GM19452 (cell line): ENCODE data around the gene MAGEC1.
"Not testable (repeated sequence)": the region's sequence is repeated elsewhere in the genome, so short reads cannot be mapped to it uniquely, and the experiment has no call there.

Experiments
- ATAC-seq: cut with Tn5 transposase; IDR thresholded peaks from one replicate; pipeline ENCODE4 v1.9.1; 2021; ENCODE audit not compliant: unreplicated experiment

MAGEC1 gene, protein sequence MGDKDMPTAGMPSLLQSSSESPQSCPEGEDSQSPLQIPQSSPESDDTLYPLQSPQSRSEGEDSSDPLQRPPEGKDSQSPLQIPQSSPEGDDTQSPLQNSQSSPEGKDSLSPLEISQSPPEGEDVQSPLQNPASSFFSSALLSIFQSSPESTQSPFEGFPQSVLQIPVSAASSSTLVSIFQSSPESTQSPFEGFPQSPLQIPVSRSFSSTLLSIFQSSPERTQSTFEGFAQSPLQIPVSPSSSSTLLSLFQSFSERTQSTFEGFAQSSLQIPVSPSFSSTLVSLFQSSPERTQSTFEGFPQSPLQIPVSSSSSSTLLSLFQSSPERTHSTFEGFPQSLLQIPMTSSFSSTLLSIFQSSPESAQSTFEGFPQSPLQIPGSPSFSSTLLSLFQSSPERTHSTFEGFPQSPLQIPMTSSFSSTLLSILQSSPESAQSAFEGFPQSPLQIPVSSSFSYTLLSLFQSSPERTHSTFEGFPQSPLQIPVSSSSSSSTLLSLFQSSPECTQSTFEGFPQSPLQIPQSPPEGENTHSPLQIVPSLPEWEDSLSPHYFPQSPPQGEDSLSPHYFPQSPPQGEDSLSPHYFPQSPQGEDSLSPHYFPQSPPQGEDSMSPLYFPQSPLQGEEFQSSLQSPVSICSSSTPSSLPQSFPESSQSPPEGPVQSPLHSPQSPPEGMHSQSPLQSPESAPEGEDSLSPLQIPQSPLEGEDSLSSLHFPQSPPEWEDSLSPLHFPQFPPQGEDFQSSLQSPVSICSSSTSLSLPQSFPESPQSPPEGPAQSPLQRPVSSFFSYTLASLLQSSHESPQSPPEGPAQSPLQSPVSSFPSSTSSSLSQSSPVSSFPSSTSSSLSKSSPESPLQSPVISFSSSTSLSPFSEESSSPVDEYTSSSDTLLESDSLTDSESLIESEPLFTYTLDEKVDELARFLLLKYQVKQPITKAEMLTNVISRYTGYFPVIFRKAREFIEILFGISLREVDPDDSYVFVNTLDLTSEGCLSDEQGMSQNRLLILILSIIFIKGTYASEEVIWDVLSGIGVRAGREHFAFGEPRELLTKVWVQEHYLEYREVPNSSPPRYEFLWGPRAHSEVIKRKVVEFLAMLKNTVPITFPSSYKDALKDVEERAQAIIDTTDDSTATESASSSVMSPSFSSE

DNA sequence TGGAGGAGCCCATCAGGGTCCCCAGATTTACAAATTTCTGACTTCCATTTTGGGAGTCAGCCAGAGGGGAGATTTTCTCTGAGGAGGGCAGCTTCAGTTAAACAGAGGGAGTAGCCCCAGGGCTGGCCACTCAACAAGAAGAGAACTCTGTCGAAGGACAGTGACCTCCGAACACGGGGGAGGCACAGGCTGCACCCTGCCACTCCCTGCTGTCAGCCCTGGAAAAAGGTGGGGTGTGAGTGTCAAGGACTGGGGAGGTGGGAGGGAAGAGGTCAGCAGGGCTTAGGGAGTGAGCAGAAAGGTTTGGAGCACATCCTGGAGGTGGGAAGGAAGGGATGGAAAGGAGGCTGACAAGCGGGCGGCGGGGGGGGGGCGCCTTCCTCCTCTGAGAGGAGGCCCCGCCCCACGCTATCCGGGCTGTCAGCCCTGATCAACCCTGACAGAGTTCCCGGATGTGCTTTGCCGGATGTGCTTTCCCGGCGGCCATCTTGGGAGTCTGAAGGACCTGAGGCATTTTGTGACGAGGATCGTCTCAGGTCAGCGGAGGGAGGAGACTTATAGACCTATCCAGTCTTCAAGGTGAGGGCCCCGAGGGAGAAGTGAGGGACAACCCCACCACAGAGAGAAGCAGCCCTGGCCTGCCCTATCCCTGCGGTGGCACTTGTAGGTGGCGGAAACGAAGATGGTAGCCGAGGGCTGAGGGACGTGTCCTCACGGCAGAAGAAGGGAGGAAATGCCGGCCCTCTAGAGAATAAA is at the start of gene MAGEC1:
Gene MAGEC1, plus strand, starts transcription at position 495 of the 756 bp plus-strand sequence. CDS start 1,179 bp downstream, outside the sequence.
- ATAC-seq, result no peak

DNA sequence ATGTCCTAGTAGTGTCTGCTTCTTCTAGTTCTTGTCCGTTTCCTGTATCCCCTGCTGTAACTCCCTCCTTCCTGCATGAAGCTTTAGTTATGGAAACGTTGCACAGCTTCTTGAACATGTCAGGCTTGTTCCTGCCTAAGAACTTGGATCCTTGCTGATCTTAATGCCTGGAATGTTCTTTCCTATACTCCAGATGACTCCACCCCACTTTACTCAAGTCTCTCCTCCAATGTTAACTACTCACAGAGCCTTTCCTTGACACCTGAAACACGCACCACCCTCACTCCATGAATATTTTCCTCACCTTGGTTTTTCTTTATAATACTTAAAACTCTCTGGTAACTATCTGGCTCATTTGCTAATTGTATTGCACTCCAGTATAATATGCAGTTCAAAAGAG is 46.2 kb upstream of the MAGEC1 start:
- no peak for ATAC-seq

DNA sequence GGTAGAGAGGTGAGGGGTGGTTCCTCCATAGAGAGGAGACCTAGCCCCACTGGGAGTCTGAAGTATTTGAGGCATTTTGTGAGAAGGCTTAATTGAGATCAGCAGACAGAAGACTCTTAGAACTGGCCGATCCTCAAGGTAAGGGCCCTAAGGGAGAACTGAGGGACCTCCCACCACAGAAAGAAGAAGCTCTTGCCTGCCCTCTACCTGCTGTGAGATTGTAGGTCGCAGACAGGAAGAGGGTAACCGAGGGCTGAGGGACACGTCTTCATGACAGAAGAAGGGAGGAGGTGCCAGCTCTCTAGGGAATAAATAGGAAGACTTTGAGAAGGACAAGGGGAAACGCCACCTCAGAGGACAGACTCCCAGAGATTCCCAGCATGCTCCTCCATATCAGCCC is 24.1 kb upstream of the MAGEC1 start:
- no peak for ATAC-seq

DNA sequence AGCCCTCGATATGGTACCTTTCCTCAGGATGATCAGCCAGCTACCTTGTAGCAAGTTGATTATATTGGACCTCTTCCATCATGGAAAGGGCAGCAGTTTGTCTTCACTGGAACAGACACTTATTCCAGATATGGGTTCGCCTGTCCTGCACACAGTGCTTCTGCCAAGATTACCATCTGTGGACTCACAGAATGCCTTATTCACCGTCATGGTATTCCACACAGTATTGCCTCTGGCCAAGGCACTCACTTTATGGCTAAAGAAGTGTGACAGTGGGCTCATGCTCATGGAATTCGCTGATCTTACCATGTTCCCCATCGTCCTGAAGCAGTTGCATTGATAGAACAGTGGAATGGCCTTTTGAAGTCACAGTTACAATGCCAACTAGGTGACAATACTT is 14.9 kb upstream of the MAGEC1 start:
- ATAC-seq, result not testable (repeated sequence)

DNA sequence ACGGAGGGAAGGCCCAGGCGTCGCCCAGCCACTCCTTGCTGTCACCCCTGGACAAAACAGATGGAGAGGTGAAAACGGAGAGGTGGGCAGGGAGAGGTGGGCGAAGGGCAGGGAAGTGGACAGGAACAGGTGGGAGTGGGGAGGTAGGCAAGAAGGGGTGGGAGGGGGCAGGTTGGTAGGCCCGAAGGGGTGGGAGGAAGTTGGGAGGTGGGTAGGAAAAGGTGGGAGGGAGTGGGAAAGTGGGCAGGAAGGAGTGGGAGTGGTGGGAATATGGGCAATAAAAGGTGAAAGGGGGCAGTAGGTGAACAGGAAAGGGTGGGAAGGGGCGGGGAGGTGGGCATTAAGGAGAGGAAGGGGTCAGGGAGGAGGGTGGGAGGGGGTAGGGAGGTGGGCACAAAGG is 9.0 kb upstream of the MAGEC1 start:
- ATAC-seq, result no peak

DNA sequence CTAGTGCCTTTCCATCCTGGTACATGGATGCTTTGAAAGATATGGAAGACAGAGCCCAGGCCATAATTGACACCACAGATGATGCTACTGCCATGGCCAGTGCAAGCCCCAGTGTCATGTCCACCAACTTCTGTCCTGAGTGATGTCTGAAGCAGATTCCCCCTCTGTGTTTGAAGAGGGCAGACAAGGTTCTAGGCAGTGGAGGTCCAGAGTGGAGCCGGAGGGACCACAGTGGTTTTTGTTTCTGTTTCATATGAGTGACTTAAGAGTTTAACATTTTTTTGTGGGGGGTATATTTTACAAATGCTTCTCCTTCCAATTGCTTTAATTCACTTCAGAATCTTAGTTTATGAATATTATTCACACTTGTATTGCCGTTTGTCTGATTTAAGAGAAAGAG is 6.0 kb upstream of the MAGEC1 start:
- ATAC-seq, result no peak

DNA sequence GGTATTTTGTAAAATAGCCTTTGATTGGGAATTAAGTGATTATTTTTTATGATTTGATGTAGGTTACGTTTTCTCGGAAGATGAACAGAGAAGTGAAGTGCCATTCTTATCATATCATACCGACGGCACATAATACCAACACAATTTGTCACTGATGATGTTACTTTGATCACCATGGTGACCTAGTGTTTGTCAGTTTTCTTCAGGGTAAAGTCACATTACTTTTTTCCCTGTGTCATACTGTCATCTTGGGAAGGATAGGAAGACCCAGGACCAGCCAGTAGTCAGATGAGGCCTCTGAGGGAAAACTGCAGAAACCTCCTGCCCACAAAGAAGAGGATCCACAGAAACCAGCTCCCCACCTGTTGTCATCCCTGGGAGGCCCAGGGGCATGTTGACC is 1.3 kb upstream of the MAGEC1 start:
- no peak for ATAC-seq

DNA sequence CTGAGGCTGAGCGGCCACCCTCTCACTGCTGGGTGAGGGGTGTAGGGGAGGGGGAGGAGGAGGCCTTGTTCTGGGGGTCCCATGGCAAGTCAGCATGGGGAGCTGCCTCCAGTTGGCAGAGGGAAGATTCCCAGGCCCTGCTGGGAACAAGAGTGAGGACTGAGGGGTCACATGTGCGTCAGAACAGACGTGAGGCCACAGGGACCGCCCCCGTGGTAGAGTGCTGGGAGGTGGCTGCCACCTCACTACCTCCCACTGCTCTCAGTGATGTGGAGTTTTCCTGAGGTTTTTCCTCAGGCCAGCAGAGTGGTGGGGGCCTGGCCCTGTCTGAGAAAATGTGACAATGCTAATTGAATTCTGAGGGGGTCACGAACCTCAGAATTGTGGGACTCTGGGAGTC is 568 bp downstream of the MAGEC1 start:
- no peak for ATAC-seq

DNA sequence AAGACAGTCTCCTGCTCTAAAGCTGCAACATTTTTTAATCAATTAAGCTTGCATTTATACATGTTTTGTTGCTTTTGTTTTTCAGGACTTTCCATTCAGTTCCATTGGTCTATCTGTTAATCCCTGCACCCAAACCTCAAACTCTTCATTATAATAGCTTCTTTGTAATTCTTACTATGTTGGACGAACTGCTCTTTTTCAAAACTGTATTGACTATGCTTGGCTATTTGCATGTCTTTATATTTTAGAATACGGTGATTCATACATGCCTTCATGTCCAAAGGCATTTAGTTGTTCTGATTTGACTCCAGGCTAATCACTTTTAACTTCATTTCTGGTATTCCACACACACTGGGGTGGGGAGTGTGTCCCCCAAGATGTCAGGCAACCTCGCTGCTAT is 14.1 kb downstream of the MAGEC1 start:
- no peak for ATAC-seq

DNA sequence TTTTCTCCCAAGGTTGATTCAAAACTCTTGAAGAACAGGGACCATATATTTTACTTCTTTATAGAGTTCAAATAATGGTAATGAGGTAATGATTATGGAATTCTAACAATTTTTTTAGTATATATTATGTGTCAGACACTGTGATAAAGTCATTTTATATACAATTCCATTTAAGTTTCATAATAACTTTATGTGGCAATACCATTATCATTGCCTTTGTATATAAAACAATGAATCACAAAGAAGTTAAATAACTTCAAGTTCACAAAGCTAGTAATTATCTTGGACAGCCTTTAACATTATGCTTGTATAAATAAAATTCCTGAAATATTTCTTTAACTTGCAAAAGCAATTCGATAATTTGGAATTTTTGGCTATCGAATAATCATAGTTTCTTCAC is 20.6 kb downstream of the MAGEC1 start:
- no peak for ATAC-seq

DNA sequence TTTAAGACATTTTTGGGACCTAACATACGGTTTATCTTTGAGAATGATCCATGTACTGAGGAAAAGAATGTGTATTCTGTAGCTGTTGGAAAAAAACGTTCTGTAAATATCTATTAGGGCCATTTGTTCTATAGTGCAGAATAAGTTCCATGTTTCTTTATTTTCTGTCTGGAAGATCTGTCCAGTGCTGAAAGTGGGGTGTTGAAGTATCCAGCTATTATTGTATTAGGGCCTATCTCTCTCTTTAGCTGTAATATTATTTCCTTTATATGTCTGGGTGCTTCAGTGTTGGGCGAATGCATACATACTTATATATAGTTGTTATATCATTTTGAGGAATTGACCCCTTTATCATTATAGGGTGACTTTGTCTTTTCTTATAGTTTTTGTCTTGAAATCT is 24.7 kb downstream of the MAGEC1 start:
- no peak for ATAC-seq

DNA sequence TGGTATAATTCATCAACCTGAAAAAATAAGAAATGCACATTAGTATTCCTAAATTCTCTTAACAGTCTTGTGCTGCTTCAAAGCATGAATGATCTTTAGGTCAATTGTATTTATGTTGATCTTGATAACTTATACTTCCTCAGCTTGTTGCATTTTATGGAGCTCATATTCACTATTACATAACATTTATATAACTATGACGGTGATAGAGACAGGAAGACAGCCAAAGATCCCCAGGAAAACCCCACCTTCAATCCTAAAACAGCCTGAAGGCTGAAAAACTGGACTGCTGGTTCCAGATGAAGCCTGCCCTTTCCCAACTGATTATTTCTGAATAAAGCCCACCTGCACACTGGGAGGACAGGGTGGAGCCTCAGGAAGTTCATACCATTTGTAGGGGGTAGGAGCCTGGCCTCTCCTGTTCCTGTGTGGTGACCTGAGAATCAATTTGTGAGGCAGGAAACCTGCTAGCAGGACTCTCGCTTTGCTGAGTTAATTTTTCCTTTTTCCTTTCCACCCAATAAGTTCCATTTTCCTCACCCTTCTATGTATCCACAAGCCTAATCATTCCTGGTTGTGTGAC is 30.5 kb downstream of the MAGEC1 start:
- ATAC-seq, result no peak

DNA sequence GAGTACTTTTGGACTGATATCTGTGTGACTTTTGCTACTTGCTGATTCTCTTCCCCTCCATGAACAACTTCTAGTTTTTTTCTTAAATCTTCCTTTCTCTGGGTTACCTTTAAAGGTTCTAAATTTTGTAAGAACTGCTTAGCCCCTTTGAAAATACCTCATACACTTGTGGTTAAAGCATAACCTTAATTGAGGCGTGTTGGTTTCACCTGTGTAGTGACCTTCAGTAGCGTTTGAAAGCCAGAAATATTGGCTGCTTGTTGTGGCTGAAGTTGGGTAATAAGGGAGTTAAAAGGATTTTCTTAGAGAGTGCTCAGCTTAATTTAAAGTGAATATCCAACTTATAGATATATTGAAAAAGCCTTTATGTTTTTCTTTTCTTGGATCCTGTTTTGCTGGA is 32.0 kb downstream of the MAGEC1 start:
- ATAC-seq, result no peak

DNA sequence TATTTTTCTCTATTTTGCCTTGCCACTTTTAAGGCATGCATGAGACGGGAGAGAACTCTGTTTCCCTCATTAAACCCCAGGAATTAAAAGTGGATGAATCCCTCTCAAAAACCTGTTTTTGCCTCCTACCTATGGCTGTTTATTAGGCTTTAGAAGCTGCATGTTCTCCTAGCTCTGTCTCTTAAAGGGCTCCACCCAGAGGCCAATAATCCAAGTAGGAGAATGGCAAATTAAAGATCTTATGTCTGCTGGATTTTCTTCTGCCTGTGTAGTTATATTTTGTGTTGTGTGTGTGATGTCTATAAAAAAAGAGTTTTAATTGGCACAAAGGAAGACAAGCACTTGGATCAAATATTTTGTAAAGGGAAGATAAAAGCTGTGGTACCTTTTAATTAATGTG is 32.4 kb downstream of the MAGEC1 start:
- ATAC-seq, result no peak

DNA sequence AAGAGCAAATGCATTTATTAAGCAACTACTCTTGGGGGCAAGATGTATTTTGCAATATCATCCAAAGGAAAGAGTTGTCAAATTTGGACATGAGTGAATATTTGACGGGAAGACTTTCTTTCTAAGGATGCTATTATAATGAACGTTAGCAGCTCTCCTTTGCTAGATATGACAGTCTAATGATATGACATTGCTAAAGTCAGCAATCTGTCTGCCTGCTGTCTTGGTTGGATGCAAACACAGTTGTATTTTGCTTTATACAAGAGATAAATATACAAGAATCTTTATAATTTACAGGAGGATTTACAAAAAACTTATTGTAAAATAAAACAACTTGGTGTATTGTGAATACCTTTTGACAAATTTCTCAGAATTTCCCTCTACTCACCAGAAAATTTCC is 37.5 kb downstream of the MAGEC1 start:
- no peak for ATAC-seq

DNA sequence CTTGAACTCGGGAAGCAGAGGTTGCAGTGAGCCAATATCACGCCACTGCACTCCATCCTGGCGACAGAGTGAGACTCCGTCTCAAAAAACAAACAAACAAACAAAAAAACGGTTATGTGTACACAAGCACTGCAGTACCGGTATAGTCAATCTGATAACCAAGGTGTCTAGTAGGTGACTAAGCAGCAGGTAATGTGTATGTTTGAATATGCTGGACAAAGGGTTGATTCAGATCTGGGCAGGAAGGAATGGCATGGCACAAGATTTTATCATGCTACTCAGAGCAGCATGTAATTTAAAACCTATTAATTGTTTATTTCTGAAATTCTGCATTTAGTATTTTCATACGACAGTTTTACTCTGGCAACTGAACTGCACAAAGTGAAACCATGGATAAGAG is 41.7 kb downstream of the MAGEC1 start:
- no peak for ATAC-seq

DNA sequence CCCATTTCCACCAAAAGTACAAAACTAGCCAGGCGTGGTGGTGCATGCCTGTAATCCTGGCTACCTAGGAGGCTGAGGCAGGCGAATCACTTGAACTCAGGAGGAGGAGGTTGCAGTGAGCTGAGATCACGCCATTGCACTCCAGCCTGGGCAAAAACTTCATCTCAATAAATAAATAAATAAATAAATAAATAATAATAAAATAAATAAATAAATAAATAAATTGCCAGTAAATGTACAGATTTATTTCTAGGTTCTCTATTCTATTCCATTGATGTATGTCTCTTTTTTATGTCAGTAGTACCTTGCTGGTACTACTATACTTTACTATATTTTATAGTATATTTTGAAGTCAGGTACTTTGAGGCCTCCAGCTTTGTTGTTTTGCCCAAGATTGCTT is 43.7 kb downstream of the MAGEC1 start:
- ATAC-seq, result no peak

DNA sequence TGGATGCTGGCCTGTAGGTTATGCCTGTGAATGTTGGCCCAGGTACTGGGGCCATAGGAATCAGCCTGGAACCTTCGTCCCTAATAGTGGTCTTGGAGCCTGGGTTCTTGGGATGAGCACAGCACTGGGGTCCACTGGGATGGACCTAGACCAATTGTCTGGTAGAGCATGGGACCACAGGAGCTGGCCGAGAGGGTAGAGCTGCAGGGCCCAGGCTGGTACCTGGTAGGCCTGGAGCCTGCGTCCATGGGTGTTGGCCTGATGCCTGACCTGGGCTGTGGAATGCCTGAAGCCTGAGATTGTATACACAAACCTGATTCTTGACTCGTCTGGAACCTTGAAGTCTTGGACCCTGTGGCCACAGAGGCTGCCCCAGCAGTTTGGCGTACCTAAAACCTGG is 48.9 kb downstream of the MAGEC1 start:
- ATAC-seq, result no peak

DNA sequence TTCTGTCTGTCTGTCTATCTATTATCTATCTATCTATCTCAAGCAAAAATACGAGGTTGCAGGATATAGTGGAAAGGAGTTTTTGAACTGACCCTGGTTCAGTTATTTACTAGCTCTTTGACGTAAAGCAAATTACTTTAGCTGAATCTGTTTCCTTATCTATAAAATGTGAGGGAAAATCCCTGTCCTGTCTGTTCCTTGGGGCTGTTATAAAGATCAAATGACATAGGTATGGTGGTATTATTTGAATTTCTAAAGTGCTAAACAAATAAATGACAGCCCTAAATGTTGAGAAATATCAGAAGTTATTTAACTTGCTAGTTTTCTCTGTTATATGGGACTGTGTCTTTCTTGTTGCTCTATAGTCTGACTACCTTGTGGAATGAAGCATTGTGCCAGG is 55.0 kb downstream of the MAGEC1 start:
- ATAC-seq, result no peak
